ENCODE data around the gene MBNL1. TPM values are rescaled to one million over a fixed set of nuclear protein-coding genes. Genes with fewer than 3 reads are reported as not detected.
A peak's percentile ranks its signal among the peaks of the same experiment; 100 is the strongest.

The MBNL1 gene
- total RNA-seq, 4 donors from 2014 or later, result 261 to 429 (median 389) TPM

- no peaks in the 10 kb centered on the region for H3K36me3 ChIP-seq
- peaks cover 0 to 41% (median 7%) of the 10 kb centered on the region in 4 donors for H3K4me1 ChIP-seq
- no peaks in the 10 kb centered on the region for H3K27me3 ChIP-seq
- no peak overlapping the region for H3K4me3 ChIP-seq
- TF ChIP-seq CTCF (IDR thresholded peaks at IDR 0.05) (no peak), POLR2A (IDR thresholded peaks at IDR 0.05) (no peak)
- H3K27ac ChIP-seq, result peak overlapping the region in 2 of 4 donors; percentile 13 to 24
- H3K9me3 ChIP-seq, result no peaks in the 10 kb centered on the region
- DNase-seq, result no peak
These were observed 44.7 kb downstream of the MBNL1 start for GRCh38 chr3:152313430-152313829.

GRCh38 chr3:152313914-152314313 is 45.2 kb downstream of the MBNL1 start:
- no peak for DNase-seq
- H3K4me1 ChIP-seq, result peaks cover 0 to 39% (median 5%) of the 10 kb centered on the region in 4 donors
- no peaks in the 10 kb centered on the region for H3K27me3 ChIP-seq
- H3K9me3 ChIP-seq, result no peaks in the 10 kb centered on the region
- no peak overlapping the region for H3K4me3 ChIP-seq
- no peaks in the 10 kb centered on the region for H3K36me3 ChIP-seq
- TF ChIP-seq POLR2A (IDR thresholded peaks at IDR 0.05), result no peak
- no peak for TF ChIP-seq CTCF (IDR thresholded peaks at IDR 0.05)
- no peak overlapping the region for H3K27ac ChIP-seq

- H3K4me1 ChIP-seq, result peaks cover 0 to 33% (median 2%) of the 10 kb centered on the region in 4 donors
- H3K27me3 ChIP-seq, result no peaks in the 10 kb centered on the region
- no peak for DNase-seq
- H3K4me3 ChIP-seq, result no peak overlapping the region
- no peaks in the 10 kb centered on the region for H3K36me3 ChIP-seq
- peak overlapping the region in 1 of 4 donors; percentile 3 for H3K27ac ChIP-seq
- H3K9me3 ChIP-seq, result no peaks in the 10 kb centered on the region
- no peak for TF ChIP-seq POLR2A (IDR thresholded peaks at IDR 0.05)
- no peak for TF ChIP-seq CTCF (IDR thresholded peaks at IDR 0.05)
These were observed 46.1 kb downstream of the MBNL1 start for GRCh38 chr3:152314677-152315353.

GRCh38 chr3:152315623-152316022 is 46.9 kb downstream of the MBNL1 start:
- no peak for DNase-seq
- no peak for TF ChIP-seq POLR2A (IDR thresholded peaks at IDR 0.05)
- TF ChIP-seq CTCF (IDR thresholded peaks at IDR 0.05), result no peak
- Histone ChIP-seq H3K27ac (peak overlapping the region in 1 of 4 donors; percentile 16), H3K4me1 (peaks cover 0 to 33% (median 2%) of the 10 kb centered on the region in 4 donors), H3K27me3 (no peaks in the 10 kb centered on the region), H3K4me3 (no peak overlapping the region), H3K9me3 (no peaks in the 10 kb centered on the region), H3K36me3 (no peaks in the 10 kb centered on the region)

GRCh38 chr3:152316318-152316717 is 47.6 kb downstream of the MBNL1 start:
- no peaks in the 10 kb centered on the region for H3K27me3 ChIP-seq
- no peaks in the 10 kb centered on the region for H3K9me3 ChIP-seq
- TF ChIP-seq CTCF (IDR thresholded peaks at IDR 0.05) (no peak), POLR2A (IDR thresholded peaks at IDR 0.05) (no peak)
- H3K4me1 ChIP-seq, result peaks cover 0 to 37% (median 2%) of the 10 kb centered on the region in 4 donors
- H3K4me3 ChIP-seq, result no peak overlapping the region
- H3K27ac ChIP-seq, result peak overlapping the region in 1 of 4 donors; percentile 16
- DNase-seq, result no peak
- H3K36me3 ChIP-seq, result no peaks in the 10 kb centered on the region
